Measurements from ENCODE around the gene TTC28. TPM values are rescaled to one million over a fixed set of nuclear protein-coding genes. Genes with fewer than 3 reads are reported as not detected.

TTC28 gene
- total RNA-seq, 1 donor from 2014 or later, result 70.8 TPM

DNA sequence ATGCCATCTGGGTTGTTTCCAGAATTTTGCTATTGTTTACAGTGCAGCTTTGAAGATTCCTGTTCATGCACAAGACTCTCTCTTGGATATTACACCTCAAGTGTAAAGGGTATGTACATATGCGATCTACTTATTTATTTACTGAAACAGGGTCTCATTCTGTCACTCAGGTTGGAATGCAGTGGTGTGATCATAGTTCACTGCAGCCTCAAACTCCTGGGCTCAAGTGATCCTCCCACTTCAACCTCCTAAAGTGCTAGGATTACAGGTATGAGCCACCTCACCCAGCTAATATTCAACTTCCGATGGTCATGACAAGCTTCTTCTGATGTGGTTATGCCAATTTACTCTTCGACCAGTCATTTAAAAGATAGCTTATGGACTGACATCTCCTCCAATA, 602.5 kb downstream of the TTC28 start:
- H3K4me1 Mint-ChIP-seq (ENCODE audit: unreplicated experiment), result peaks cover 3% of the 10 kb centered on the region
- no peaks in the 10 kb centered on the region for H3K9me3 Mint-ChIP-seq (ENCODE audit: unreplicated experiment)
- no peak for DNase-seq (ENCODE audit: low spot score)
- H3K27ac Mint-ChIP-seq (ENCODE audit: unreplicated experiment), result no peak overlapping the region
- peaks cover 23% of the 10 kb centered on the region for H3K36me3 Mint-ChIP-seq (ENCODE audit: low read depth, unreplicated experiment)
- H3K27me3 Mint-ChIP-seq (ENCODE audit: unreplicated experiment), result no peaks in the 10 kb centered on the region
- H3K4me3 Mint-ChIP-seq (ENCODE audit: unreplicated experiment), result no peak overlapping the region
- TF ChIP-seq, protein P1, sequence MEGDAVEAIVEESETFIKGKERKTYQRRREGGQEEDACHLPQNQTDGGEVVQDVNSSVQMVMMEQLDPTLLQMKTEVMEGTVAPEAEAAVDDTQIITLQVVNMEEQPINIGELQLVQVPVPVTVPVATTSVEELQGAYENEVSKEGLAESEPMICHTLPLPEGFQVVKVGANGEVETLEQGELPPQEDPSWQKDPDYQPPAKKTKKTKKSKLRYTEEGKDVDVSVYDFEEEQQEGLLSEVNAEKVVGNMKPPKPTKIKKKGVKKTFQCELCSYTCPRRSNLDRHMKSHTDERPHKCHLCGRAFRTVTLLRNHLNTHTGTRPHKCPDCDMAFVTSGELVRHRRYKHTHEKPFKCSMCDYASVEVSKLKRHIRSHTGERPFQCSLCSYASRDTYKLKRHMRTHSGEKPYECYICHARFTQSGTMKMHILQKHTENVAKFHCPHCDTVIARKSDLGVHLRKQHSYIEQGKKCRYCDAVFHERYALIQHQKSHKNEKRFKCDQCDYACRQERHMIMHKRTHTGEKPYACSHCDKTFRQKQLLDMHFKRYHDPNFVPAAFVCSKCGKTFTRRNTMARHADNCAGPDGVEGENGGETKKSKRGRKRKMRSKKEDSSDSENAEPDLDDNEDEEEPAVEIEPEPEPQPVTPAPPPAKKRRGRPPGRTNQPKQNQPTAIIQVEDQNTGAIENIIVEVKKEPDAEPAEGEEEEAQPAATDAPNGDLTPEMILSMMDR (IDR thresholded peaks at IDR 0.05; ENCODE audit: unreplicated experiment), result no peak

DNA sequence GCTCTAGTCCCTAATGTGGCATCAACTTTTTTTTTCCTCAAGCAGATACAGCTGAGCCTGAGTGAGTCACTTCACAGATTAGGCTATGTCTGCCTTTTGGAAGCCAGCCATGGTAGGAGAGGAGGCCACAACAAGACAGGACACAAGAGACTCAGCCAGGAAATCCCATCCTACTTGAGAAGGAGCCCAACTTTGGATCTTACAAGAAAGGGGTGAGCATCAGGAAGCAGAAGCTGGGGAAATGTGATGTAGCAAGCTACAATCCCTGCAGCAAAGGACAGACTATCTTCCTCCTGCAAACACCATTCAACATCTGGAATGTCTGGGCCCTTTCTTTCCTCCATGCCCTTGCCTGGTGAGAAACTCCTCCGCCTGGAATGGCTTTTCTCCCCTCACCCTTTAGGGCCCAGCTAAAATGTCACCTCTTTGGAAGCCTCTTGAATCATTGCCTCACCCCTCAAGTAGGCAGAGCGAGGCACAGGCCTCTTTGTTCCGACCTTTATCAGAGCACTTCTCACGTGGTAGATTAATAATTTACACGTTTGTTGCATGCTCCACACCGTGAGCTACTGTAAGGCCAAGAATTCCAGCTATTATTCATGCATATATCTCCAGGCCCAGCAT, 604.2 kb downstream of the TTC28 start:
- Mint-ChIP-seq H3K9me3 (ENCODE audit: unreplicated experiment) (no peaks in the 10 kb centered on the region), H3K4me3 (ENCODE audit: unreplicated experiment) (no peak overlapping the region), H3K4me1 (ENCODE audit: unreplicated experiment) (peaks cover 3% of the 10 kb centered on the region), H3K36me3 (ENCODE audit: low read depth, unreplicated experiment) (peaks cover 20% of the 10 kb centered on the region), H3K27ac (ENCODE audit: unreplicated experiment) (no peak overlapping the region), H3K27me3 (ENCODE audit: unreplicated experiment) (no peaks in the 10 kb centered on the region)
- no peak for DNase-seq (ENCODE audit: low spot score)
- TF ChIP-seq, protein P1 (IDR thresholded peaks at IDR 0.05; ENCODE audit: unreplicated experiment), result no peak

GRCh38 chr22:28074526-28074925, 605.1 kb downstream of the TTC28 start:
- Mint-ChIP-seq H3K36me3 (ENCODE audit: low read depth, unreplicated experiment) (peaks cover 15% of the 10 kb centered on the region), H3K9me3 (ENCODE audit: unreplicated experiment) (no peaks in the 10 kb centered on the region), H3K4me1 (ENCODE audit: unreplicated experiment) (peaks cover 3% of the 10 kb centered on the region), H3K27ac (ENCODE audit: unreplicated experiment) (no peak overlapping the region), H3K27me3 (ENCODE audit: unreplicated experiment) (no peaks in the 10 kb centered on the region), H3K4me3 (ENCODE audit: unreplicated experiment) (no peak overlapping the region)
- TF ChIP-seq, protein P1 (IDR thresholded peaks at IDR 0.05; ENCODE audit: unreplicated experiment), result no peak
- DNase-seq (ENCODE audit: low spot score), result no peak

DNA sequence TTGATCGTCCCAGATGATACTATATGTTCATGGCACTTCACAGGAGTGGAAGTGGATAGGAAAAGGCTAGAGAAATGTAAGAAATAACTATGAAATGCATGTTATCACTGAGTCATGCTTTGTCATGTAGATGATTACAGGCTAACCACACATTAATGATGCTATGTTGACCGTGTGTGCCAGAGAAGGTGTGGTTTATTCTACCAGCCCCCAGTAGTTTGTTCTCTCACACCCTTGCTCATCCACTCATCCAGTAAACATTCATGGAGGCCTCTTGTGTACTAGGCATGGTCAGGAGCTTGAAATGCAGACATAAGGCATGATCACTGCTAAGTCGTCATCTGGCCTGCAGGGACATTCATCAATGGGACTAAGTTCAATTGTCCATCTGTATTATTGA, 607.6 kb downstream of the TTC28 start:
- no peaks in the 10 kb centered on the region for H3K9me3 Mint-ChIP-seq (ENCODE audit: unreplicated experiment)
- peaks cover 3% of the 10 kb centered on the region for H3K4me1 Mint-ChIP-seq (ENCODE audit: unreplicated experiment)
- TF ChIP-seq, protein P1 (IDR thresholded peaks at IDR 0.05; ENCODE audit: unreplicated experiment), result no peak
- H3K27me3 Mint-ChIP-seq (ENCODE audit: unreplicated experiment), result no peaks in the 10 kb centered on the region
- no peak overlapping the region for H3K4me3 Mint-ChIP-seq (ENCODE audit: unreplicated experiment)
- DNase-seq (ENCODE audit: low spot score), result no peak
- peaks cover 15% of the 10 kb centered on the region for H3K36me3 Mint-ChIP-seq (ENCODE audit: low read depth, unreplicated experiment)
- no peak overlapping the region for H3K27ac Mint-ChIP-seq (ENCODE audit: unreplicated experiment)

DNA sequence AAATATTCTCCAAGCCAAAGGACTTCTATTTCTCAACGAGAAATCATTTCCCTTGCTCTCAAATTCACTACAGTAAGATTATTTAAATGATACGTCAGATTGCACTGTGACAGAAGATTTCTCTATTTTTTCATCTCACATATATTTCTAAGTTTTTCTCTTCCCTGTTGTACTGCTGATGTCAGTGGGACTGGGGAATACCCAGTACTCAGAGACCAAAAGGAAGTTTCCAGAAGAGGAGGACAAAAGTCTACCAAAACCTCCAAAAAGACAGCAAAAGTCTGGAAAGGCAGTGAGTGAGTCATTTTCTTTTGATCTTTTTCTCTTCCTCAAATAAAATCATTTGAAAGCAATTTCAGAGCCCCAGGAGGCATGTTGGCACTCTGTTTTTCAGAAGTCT, 610.8 kb downstream of the TTC28 start:
- no peaks in the 10 kb centered on the region for H3K9me3 Mint-ChIP-seq (ENCODE audit: unreplicated experiment)
- TF ChIP-seq, protein P1 (IDR thresholded peaks at IDR 0.05; ENCODE audit: unreplicated experiment), result no peak
- H3K27me3 Mint-ChIP-seq (ENCODE audit: unreplicated experiment), result peaks cover 2% of the 10 kb centered on the region
- no peak overlapping the region for H3K4me3 Mint-ChIP-seq (ENCODE audit: unreplicated experiment)
- no peak for DNase-seq (ENCODE audit: low spot score)
- no peak overlapping the region for H3K27ac Mint-ChIP-seq (ENCODE audit: unreplicated experiment)
- H3K4me1 Mint-ChIP-seq (ENCODE audit: unreplicated experiment), result no peaks in the 10 kb centered on the region
- peaks cover 18% of the 10 kb centered on the region for H3K36me3 Mint-ChIP-seq (ENCODE audit: low read depth, unreplicated experiment)

All from endothelial cell (in vitro differentiated cells).